Frontal cortex (tissue), 4 donors: ENCODE measurements around the gene POLRMT. TPM values are rescaled to one million over a fixed set of nuclear protein-coding genes. Genes with fewer than 3 reads are reported as not detected.
"Not testable (repeated sequence)": the region's sequence is repeated elsewhere in the genome, so short reads cannot be mapped to it uniquely, and the experiment has no call there.

Experiments used
- DNase-seq, 2 donors: peaks; one replicate each; pipeline ENCODE4 v3.0.0; 2012; ENCODE audit warnings: low spot score in 2 of 2
- FAIRE-seq: peaks from 2 replicates; lab custom pipeline; 2012; peaks lifted over from hg19 to GRCh38; lab: Jason Lieb, UNC
- total RNA-seq: library from RNA; depleted of rRNA; stranded (reverse); fragments of >200 nt; gene quantifications from one replicate; pipeline ENCODE4 v1.2.3, GENCODE V29; 2014
- donor health status: control.
- donor health status: control.
- donor health status: control.

Gene POLRMT
- total RNA-seq, 1 donor from 2014 or later, result 15.9 TPM

- FAIRE-seq, result no peak
Measured at GRCh38 chr19:633786-634639, 676 bp upstream of the POLRMT start.

DNA sequence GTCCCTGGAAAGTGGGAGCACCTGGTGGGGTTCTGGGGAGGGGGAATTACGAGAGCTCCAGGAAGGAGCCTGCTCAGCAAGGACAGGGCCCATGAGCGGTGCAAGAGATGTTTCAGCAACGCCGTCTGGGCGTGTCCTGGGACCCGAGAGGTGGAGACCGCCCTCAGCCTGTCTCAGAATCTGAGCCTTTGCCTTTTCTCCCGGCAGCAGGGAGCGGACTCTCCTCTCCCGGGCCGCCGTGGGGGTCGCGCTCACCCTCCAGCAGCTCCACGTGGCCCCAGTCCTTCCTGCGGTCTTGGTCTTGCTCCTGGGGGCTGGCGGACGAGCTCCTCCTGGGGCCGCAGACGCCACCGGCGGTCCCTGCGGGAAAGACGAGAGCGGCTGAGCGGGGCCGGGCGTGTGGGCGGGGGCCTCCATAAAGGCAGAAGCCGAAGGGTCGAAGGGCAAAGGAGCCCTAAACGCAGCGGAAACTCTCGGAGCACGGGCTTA is 714 bp downstream of the POLRMT start:
- DNase-seq, result no peak

More at GRCh38 chr19:633786-634639, 676 bp upstream of the POLRMT start:
- DNase-seq, result no peak

DNA sequence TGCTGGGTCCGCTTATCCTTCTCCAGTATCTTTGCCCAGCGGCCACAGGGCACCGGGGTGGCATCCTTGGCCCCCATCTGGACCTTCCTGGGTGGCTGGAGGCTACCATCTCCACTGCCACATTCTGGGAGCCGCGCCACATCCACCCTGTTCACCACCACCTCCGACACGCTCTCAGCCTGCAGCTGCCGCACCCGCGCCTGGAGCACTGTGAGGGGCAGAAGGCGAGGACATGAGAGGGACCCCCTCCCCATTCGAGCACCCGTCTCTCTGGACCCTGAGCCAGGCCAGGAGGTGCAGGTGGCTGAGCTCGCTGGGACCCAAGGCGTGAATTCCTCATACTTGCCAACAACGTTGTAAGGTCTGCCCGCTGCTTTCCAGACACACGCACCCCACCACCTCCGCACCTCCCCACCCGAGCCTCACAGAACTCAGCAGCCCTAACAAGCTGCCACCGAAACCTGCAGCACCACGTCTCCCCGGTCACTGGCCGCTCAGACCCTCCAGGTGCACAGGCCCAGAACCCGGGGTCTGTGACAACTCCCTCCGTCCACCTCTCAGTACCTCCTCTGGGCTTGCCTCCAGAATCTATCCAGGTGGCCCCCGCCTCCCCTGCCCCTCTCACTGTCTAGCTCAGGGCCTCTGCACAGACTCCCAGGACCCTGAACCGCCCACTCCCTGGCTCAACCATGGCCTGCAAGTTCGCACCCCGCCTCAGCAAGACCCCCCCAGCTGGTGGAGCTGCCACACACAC is 3.2 kb downstream of the POLRMT start:
- no peak for DNase-seq

More for the DNA sequence above, 714 bp downstream of the POLRMT start:
- no peak for FAIRE-seq

DNA sequence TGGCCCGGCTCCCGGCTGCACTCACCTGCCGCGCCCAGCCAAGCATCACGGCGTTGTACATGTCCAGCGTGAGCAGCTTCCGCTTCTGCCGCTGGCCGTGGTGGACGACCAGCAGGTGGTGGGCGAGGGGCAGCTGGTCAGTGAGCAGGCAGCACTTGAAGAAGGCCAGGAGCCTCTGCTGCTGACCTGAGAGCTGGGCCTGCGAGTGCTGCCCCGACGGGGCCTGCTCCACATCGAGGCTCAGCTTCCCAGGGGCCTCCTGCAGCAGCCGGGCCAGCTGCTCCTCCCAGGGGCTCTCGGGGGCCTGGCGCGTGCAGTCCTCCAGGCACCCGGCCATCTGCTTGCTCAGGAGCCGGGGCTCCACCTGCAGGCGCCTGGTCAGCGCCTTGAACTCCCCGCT is 3.8 kb downstream of the POLRMT start:
- not testable (repeated sequence) for FAIRE-seq, DNase-seq

More for the DNA sequence above, 3.2 kb downstream of the POLRMT start:
- FAIRE-seq, result no peak

GRCh38 chr19:628168-628567 is 5.2 kb downstream of the POLRMT start:
- DNase-seq (no peak), FAIRE-seq (no peak)

DNA sequence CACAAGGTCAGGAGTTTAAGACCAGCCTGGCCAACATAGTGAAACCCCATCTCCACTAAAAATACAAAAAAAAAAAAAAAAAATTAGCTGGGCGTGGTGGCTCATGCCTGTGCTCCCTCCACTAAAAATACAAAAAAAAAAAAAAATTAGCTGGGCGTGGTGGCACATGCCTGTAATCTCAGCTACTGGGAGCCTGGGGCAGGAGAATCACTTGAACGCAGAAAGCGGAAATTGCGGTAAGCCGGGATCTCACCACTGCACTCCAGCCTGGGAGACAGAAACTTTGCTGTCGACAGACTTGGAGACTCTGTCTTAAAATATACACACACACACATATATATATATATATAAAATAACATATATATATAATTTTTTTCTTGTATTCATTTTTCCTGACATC is 6.8 kb downstream of the POLRMT start:
- DNase-seq, FAIRE-seq: not testable (repeated sequence)

- no peak for FAIRE-seq
- no peak for DNase-seq
Measured at GRCh38 chr19:625257-625656, 8.1 kb downstream of the POLRMT start.

DNA sequence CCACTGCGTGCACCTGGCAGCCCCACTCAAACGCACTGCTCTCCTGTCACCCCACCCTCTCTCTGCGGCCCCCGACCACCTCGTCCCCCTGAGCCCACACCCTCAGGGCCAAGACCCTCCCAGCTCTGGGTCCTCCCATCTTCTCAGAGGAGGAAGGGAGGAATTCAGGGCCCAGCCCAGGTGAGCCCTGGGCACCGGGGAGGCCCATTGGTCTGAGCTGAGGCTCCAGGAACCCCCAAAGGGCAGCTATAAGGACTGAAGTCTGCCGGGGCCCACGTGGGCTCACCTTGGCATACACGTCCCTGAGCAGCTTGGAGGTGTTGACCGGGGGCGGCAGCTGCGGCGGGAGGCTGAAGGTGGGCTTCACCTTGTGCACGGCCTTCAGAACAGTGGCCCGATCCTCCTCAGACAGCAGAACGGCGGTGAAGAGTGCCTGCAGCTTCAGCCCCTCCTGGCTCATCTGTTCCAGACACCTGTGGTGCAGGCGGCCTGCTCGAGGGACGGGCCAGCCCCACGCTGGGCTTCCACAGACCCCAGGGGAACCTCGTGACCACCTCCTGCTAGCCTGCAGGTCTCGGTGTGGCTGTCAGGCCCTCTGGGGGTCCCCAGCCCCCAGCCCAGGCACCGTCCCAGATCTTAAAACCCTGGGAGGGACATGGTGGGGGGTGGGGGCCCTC is 8.8 kb downstream of the POLRMT start:
- DNase-seq (no peak), FAIRE-seq (no peak)

- peak in 1 of 2 donors; percentile 68 for DNase-seq
- no peak for FAIRE-seq
Measured at GRCh38 chr19:623974-624373, 9.4 kb downstream of the POLRMT start.

- FAIRE-seq (no peak), DNase-seq (no peak)
Measured at GRCh38 chr19:623175-623916, 10.0 kb downstream of the POLRMT start.

DNA sequence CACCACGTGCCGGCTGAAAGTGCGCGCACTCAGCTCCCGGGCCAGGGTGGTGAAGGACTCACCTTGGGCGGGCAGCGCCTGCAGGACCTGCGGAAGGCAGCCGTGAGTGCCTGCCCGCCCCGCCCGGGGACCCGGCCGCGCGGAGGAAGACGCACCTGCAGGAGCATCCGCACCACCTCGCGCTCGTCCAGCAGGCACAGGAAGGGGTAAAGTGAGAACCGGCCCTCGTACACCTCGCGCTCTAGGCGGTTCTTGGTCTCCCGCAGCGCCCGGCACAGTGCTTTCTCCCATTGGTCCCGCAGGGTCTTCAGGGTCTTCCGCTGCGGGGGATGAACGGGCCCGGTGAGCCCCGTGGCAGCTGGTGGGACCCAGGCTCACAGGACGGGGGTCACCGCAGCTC is 10.7 kb downstream of the POLRMT start:
- no peak for DNase-seq
- FAIRE-seq, result no peak

GRCh38 chr19:621819-622218 is 11.5 kb downstream of the POLRMT start:
- no peak for DNase-seq
- no peak for FAIRE-seq

GRCh38 chr19:621191-621590 is 12.1 kb downstream of the POLRMT start:
- not testable (repeated sequence) for DNase-seq, FAIRE-seq

- DNase-seq, result no peak
- FAIRE-seq, result no peak
Measured at GRCh38 chr19:620166-620862, 13.0 kb downstream of the POLRMT start.

- FAIRE-seq, result no peak
- no peak for DNase-seq
Measured at GRCh38 chr19:619286-620002, 13.9 kb downstream of the POLRMT start.

- DNase-seq, result no peak
- FAIRE-seq, result no peak
Measured at GRCh38 chr19:618674-619285, 14.6 kb downstream of the POLRMT start.

DNA sequence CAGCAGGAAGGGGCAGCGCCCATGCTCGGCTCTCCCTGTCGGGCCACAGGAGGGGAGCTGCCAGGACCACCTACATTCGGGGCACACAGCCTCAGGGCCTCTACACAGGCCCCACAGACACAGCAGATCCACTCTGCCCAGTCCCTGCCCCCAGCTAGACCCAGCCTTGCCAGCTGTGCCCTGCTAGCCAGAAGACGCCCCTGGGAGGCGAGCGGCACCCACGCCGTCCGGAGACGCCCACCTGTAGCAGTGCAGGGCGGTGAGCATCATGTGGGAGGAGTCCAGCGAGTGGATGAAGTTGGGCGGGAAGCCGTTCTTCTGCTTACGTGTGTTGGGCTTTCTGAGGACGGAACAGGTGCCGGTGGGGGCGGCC is 15.1 kb downstream of the POLRMT start:
- no peak for FAIRE-seq
- DNase-seq, result peak in 1 of 2 donors; percentile 43
